ENCODE measurements around the gene KAZN. TPM values are rescaled to one million over a fixed set of nuclear protein-coding genes. Genes with fewer than 3 reads are reported as not detected.

KAZN gene
- total RNA-seq, 1 experiment from 2014 or later, result 7.0 TPM

GRCh38 chr1:14910984-14911721, 312.7 kb downstream of the KAZN start:
- no peak for DNase-seq (ENCODE audit: low read depth)
- in situ Hi-C loops (cut with HindIII; ENCODE audit: low pct_unique_long_range_greater_than_20kb, low sequenced_read_pairs), result no loop called here

DNA sequence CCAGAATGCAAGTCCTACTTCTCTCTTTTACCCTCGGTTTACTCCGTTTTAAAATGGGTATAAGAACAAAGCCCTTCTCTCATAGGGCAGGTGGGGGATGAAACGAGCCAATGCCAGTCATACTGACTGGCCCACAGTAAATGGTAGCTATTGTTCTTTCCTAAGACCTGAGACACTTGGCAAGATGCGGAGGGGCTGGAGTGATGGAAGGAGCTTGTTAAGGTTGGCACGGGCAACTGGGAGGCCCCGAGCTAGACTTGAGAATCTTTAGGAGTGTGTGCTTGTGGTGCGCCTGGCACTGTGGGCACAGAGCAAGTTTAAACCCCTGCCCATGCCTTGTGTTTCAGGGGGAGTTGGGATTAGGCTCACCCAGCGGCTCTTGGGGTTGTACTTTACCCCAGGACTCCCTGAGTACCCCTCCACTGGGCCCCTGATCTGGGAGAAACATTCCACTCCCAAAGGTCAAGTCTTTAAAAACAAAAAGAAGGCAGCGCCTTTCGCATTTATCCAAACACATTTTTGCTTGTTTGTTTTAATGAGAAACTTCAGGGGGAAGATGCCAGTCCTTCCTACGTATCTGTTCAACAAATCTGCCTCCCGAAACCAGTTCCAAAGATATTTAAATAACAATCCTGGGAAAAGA, 314.5 kb downstream of the KAZN start:
- in situ Hi-C loops (cut with HindIII; ENCODE audit: low pct_unique_long_range_greater_than_20kb, low sequenced_read_pairs), result no loop called here
- DNase-seq (ENCODE audit: low read depth), result no peak

GRCh38 chr1:14913482-14914177, 315.1 kb downstream of the KAZN start:
- peak; percentile 94 for DNase-seq (ENCODE audit: low read depth)
- in situ Hi-C loops (cut with HindIII; ENCODE audit: low pct_unique_long_range_greater_than_20kb, low sequenced_read_pairs), result no loop called here

DNA sequence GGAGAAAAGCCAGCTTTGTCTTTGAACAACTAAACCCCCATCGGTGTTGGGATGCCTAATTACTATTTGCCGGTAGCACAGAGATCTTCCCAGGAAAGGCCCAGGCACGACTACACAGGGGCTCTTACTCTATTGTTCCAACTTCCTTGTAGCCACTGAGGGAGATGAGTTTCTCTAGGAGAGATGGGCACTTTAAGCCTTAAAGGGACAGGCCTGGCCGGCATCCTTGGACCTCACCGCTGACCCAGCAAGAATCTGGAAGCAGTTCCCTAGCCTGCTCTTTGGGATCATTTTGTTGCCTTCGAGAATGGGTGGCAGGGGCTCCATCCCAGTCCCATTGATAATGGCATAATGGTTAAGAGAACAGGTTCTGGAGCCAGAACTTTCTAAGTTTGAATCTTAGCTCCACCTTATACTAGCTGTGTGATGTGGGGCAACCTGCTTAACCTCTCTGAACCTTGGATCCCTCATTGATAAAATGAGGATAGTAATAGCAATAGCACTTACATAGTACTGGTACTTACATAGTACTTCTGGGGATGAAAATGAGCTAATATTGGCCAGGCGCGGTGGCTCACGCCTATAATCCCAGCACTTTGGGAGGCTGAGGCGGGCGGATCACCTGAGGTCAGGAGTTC, 316.0 kb downstream of the KAZN start:
- in situ Hi-C loops (cut with HindIII; ENCODE audit: low pct_unique_long_range_greater_than_20kb, low sequenced_read_pairs), result no loop called here

GRCh38 chr1:14915356-14916054, 317.0 kb downstream of the KAZN start:
- DNase-seq (ENCODE audit: low read depth), result peak; percentile 44
- in situ Hi-C loops (cut with HindIII; ENCODE audit: low pct_unique_long_range_greater_than_20kb, low sequenced_read_pairs), result no loop called here

More for the DNA sequence above, 316.0 kb downstream of the KAZN start:
- no peak for DNase-seq (ENCODE audit: low read depth)

GRCh38 chr1:14919289-14919688, 320.8 kb downstream of the KAZN start:
- DNase-seq (ENCODE audit: low read depth), result no peak
- in situ Hi-C loops (cut with HindIII; ENCODE audit: low pct_unique_long_range_greater_than_20kb, low sequenced_read_pairs), result no loop called here

- no peak for DNase-seq (ENCODE audit: low read depth)
- in situ Hi-C loops (cut with HindIII; ENCODE audit: low pct_unique_long_range_greater_than_20kb, low sequenced_read_pairs), result no loop called here
Observed at GRCh38 chr1:14919751-14920150, 321.3 kb downstream of the KAZN start.

GRCh38 chr1:14921057-14921456, 322.6 kb downstream of the KAZN start:
- in situ Hi-C loops (cut with HindIII; ENCODE audit: low pct_unique_long_range_greater_than_20kb, low sequenced_read_pairs), result no loop called here
- DNase-seq (ENCODE audit: low read depth), result peak; percentile 68

- in situ Hi-C loops (cut with HindIII; ENCODE audit: low pct_unique_long_range_greater_than_20kb, low sequenced_read_pairs), result no loop called here
- no peak for DNase-seq (ENCODE audit: low read depth)
Observed at GRCh38 chr1:14922942-14923726, 324.6 kb downstream of the KAZN start.

GRCh38 chr1:14923727-14924452, 325.4 kb downstream of the KAZN start:
- in situ Hi-C loops (cut with HindIII; ENCODE audit: low pct_unique_long_range_greater_than_20kb, low sequenced_read_pairs), result no loop called here
- DNase-seq (ENCODE audit: low read depth), result peak; percentile 45

DNA sequence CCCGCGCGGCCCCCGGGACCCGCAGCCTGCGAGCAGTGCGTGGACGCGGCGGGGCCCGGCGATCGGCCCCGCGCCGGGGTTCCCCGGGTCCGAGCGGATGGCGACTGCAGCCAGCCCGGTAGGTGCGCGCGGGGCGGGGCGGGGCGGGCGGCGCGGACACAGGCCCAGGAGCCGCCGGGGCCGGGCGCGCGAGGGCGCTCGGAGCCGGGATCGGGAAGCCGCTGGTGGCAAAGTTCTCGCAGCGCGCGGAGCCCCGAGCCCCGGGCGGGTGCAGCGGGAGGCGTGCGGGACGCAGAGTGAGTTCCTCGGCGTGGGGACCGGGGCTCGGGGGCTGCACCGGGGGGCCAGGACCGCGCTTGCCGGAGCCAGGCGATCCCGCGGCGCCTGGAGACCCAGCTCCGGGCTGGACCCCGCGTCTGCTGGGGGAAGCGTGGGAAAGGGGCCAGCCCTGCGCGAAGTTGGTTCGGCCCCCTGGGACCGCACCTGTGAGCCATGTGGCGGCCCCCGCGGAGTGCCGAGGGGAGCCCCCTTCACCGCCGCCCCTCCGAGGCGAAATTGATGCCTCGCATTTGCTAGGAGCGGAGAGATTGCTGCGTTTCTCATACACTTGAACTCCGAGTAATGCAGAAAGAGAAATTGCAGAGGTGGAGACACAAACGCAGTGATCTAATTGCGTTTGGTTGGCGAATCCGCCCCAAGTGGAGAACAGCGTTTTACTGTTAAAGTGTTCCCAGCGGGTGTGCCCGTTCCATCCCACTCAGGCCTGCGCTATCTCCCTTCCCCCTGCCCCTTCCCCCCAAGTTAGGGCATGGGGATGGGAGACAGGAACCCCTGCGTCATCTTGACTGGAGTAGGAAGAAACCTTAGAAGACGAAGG, 326.2 kb downstream of the KAZN start:
- in situ Hi-C loops (cut with HindIII; ENCODE audit: low pct_unique_long_range_greater_than_20kb, low sequenced_read_pairs), result no loop called here
- DNase-seq (ENCODE audit: low read depth), result no peak

DNA sequence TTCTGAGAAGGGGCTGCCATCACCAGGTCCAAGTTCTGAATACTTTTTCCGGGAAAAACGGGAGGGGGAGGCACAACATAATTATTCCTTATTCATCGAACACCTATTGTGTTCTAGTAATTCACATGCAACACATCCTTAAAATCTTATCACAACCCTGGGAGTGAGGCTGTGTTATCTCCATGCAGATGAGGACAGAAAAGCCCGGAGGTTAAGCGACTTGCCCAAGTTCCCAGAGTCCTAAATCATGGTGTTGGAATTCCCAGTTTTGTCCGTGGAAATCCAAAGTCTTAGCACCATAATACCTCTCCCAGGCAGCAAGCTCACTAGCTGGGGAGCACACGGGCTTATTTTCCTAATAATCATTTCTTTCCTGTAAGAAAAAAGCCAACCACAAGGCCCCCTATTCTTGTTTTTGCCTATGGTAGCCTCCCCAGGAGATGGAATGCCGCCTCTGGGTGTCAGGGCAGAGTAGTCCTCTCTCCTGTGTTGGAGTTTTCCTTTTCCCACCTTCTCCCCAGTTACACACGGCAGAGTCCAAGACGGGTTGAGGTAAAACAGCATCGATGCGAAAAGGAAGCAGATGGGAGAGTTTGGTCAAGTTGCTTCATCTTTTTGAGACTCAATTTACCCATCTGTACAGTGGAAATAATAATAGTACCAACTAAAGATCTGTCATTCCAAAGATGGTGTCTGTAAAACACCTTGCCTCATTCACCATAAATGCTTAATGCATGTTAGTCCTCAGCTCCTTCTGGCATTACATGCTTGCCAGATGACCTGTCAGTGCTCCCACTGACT, 327.1 kb downstream of the KAZN start:
- in situ Hi-C loops (cut with HindIII; ENCODE audit: low pct_unique_long_range_greater_than_20kb, low sequenced_read_pairs), result no loop called here

GRCh38 chr1:14926229-14926628, 327.7 kb downstream of the KAZN start:
- no peak for DNase-seq (ENCODE audit: low read depth)
- in situ Hi-C loops (cut with HindIII; ENCODE audit: low pct_unique_long_range_greater_than_20kb, low sequenced_read_pairs), result no loop called here

More for the DNA sequence above, 327.1 kb downstream of the KAZN start:
- no peak for DNase-seq (ENCODE audit: low read depth)

- no peak for DNase-seq (ENCODE audit: low read depth)
- in situ Hi-C loops (cut with HindIII; ENCODE audit: low pct_unique_long_range_greater_than_20kb, low sequenced_read_pairs), result no loop called here
Observed at GRCh38 chr1:14926818-14927575, 328.5 kb downstream of the KAZN start.

DNA sequence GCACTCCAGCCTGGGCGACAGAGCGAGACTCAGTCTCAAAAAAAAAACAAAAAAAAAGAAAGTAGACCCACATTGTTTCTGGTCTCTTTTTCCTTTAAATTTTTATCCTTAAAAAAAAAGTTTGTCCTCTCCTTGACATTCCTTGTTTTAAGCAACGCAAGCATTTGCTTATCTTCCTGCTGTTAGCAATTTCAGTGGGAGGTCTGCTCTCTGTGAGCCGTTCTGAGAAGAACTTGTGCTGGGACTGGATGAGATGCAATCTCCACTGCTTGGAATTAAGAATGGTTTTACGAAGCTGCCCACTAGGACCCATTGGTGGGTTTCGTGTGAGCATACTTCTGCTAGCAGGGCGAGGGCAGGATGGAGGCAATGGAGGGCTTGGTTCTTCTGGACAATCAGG, 329.9 kb downstream of the KAZN start:
- in situ Hi-C loops (cut with HindIII; ENCODE audit: low pct_unique_long_range_greater_than_20kb, low sequenced_read_pairs), result no loop called here

More for the DNA sequence above, 329.9 kb downstream of the KAZN start:
- DNase-seq (ENCODE audit: low read depth), result no peak
